Epidermal melanocyte (primary cell): ENCODE results near the gene SMG6.
"Not testable (repeated sequence)": the region's sequence is repeated elsewhere in the genome, so short reads cannot be mapped to it uniquely, and the experiment has no call there.

Source experiments
- DNase-seq: peaks from one replicate; pipeline ENCODE4 v3.0.0; 2011; ENCODE audit warnings: low spot score; ENCODE audit not compliant: insufficient read length

Gene SMG6

DNA sequence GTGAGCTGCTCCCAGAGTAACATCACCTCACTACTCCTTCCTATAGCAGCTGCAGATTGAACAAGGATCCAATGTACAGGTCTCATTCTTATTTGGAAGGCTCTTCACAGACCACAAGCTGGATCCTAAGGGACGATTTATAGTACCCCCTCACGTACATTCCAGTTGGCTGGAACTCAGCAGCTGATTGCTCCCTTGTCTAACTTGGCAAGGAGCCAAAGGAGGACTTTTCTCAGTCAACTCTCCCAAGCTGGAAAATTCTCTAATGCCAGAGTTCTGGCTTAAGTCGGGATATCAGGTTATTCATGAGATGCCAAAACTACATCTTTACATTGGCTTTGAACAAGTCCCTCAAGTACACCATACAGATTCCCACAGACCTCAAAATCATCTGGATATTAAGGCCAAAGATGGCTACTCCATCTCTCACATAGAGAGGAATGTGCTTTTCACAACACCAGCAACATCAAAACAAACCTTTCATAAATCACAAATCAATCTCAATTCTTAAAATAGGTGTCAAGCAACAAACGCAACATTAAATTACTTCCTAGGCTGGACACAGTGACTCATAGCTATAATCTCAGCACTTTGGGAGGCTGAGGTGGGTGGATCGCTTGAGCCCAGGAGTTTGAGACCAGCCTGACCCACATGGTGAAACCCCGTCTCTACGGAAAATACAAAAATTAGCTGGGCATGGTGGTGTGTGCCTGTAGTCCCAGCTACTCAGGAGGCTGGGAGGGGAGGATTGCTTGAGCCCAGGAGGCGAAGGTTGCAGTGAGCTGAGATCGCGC is 39.3 kb downstream of the SMG6 start:
- DNase-seq: no peak

DNA sequence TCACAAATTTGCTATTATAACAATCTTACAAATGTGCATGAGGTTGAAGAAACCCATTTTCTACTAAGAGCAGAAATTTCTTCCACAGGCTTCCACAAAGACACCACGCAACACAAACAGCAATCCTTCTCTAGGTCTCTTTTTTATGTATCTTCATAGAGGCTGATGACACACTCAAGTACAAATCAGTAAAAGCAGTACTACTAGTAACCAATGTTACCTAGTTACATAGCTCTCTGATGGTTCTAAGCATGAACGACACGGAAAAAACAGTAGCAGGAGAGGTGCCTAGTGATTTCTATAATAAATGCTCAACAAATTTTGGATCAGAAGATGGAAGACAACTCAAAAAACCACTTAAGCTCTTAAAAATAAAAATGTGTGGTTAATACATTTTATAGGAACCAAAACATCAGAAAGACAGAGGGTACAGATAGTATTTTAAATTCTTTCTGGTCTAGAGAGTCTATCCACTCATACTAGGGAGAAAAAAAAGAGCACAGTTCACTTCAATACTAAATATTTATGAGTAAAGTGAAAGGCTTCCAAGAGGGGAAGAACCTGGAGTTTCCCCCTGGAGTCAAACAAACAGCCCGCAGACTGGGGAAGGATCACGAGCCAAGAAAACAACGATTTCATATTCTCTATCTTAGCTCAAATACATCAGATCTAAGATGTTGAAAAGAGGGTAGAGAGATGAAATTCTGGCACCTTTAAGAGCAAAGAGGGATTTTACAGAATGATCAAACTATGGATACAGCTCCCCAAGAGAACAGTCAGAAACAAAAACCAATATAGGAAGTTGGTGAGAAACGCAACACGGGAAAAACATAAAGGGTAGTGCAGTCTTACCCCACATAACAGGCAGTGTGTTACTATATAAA is 40.2 kb downstream of the SMG6 start:
- no peak for DNase-seq

DNA sequence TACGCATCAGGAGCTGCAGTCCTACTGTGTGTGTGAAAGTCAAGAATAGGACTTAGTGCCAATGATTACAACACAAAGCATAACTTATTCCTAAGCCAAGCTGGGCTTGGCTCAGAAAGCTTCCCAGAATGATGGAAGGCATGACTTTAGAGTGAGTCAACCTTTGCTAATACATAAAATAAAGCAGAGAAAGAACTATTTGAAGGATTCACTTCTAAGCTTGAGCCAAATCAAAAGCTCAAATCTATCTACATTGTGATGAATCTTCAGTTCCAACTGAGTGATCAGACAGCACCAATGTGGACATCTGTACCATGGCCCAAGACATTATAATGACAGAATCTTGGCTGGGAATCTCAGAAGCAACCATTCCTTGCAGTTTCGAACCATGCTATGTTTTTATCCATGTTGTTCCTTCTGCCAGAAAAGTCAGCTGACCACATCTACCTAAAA is 41.4 kb downstream of the SMG6 start:
- no peak for DNase-seq

GRCh38 chr17:2259769-2260536 is 43.6 kb downstream of the SMG6 start:
- DNase-seq: no peak

DNA sequence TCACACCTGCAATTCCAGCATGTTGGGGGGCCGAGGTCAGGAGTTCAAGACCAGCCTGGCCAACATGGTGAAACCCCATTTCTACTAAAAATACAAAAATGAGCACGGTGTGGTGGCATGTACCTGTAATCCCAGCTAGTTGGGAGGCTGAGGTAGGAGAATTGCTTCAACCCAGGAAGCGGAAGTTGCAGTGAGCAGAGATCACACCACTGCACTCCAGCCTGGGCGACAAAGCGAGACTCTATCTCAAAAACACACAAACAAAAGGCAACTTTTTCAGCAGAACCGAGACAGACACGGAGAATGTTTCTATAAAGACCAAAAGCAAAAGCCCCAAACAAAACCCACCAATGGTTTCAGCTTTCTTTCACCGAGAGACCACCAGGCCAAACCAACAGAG is 44.8 kb downstream of the SMG6 start:
- not testable (repeated sequence) for DNase-seq

DNA sequence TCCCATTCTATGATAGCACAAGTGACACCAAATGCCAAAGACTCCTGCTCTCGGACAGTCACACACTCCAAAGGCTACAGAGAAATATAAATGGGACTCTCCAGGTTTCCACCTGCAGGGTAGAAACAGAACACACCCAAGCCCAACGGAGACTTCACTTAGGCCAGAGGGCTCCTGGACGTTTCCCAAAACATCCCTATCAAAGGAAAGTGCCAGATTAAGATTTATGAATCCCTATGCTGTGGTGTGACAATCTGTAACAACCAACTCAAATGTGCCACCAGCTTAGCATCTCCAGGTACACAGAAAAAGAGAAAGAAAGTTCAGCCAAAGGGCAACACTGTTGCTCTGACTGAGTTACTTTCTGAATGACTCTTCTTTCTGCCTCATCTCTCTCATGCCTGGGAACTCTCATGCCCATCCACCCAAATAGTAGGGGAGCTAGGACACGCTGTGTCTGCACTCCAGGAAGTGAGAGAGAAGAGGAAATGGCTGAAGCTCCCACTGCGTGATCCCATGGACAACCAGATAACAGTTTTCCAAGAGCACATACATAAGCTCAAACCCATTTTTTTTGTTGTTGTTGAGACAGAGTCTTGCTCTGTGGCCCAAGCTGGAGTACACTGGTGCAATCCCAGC is 49.7 kb downstream of the SMG6 start:
- no peak for DNase-seq

DNA sequence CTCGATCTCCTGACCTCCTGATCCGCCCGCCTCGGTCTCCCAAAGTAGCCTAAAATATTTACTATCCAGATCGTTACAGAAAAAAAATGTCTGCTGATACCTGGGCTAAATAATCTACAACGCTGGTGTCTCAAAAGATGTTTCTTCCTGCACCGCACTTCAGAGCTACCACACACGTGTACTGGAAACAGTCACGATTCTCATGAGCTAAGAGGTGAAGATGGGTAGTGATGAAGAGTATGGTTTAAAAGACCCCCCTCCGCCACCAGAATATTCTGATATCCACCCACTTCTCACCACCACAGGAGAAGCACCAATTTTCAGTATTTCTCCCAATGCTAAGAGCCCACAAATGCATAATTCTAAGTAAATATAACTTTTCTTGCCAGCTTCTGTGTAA is 50.2 kb downstream of the SMG6 start:
- DNase-seq: no peak

DNA sequence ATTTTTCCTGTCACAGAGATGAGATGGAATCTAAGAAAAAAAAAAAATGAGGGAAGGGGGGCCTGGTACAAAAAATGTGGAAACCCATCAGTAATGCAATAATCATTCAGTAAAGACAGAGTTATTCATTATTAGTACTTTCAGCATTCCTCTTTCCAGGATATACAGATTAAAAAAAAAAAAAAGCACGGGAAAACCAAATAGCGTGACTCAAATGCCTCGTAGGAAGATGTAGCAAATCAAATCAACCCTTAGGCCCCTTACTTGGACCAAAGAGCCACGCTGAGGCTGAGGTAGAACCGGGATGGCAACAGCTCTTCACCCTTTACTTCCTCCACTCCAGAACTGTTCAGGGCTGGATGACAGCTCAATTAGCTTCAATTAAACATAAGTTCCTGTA is 52.5 kb downstream of the SMG6 start:
- no peak for DNase-seq

DNA sequence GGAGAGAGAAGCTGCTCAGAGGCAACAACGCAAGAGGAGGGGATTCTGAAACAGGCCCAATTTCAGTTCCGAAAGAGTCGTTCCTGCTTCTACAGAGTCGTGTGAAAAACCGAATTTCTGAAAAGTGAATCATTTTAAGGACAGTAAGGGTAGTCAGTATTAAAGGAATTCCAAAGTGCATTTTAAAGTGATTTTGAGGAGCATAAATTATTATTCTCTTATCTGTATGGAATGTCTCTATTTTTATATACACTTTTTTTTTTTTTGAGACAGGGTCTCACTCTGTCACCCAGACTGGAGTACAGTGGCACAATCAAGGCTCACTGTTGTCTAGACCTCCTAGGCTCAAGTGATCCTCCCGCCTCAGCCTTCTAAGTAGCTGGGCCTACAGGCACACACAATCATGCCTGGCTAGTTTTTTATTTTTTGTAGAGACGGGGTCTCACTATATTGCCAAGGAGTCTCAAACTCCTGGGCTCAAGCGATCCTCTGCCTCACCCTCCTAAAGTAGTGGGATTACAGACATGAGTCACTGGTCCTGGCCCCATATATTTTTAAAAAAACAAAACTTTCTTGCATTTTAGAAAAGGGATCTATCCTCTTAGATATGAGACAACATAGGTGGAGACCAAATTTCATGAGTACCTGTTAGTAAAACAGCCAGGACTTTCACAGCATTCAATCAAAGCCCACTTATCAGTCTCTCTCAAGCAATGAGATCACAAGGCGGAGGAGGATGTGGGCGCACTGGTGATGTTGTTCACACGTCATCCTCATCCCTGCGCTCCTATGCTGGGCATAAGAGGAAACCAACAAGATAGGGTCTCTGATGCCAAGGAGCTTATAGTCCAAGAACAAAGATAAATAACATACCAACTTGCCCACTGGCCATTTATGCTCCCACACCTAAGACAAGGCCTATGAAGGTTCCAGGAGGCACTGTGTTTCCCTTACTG is 53.2 kb downstream of the SMG6 start:
- no peak for DNase-seq

GRCh38 chr17:2247005-2247404 is 56.6 kb downstream of the SMG6 start:
- no peak for DNase-seq

GRCh38 chr17:2244545-2245525 is 58.8 kb downstream of the SMG6 start:
- peak; percentile 85 for DNase-seq

DNA sequence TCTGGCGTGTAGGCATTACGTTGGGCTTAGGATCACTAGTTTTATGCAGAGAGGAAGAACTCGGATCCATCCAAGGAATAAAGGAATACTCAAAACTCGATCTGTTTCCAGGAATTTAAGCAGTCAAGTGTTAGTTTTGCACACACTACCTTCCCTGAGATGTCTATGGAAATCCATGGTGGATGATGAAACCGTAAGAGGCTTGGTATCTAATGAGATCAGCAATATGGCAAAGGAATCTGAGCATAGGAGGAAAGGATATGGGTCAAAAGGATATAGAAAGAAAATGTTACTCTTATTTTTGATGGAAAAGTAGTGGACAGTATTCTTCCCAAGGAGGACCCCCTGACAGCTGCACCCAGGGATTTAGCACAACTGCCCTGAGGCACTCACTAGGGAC is 59.6 kb downstream of the SMG6 start:
- DNase-seq: no peak

DNA sequence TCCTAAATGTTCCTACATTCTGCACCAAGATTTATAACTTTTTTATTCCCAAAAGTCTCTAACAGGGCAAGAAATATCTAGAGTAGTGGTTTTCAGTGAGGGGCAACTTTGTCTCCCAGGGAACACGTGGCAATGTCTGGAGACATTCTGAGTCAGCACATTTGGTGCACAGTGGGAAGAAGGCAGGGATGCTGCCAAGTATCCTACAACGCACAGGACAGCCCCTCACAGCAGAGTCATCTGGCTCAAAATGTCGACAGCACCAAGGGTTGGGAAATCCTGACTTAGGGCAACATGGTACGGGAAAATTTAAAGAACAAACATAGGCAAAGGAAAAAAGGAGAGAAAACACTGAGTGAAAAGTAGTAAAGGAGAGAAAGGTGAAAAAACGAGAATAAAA is 61.8 kb downstream of the SMG6 start:
- DNase-seq: no peak

DNA sequence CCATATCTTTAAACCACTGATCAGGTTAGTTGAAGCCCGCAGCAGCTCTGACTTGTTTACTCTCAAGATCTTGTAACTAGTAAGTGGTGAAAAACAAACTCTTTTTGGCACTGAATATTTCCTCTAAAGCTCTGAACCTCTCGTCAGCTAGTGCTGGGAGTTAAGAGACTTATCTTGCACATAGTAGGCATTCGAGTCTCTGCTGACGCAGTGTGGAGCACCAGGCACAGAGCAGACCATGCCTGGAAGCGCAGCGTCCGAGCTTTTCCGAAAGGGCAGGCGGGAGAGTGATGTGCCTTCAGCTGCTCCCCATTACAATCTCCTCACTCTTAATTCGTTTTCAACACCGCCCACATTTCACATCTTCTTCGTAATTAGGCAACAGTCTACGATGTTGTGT is 63.0 kb downstream of the SMG6 start:
- no peak for DNase-seq

GRCh38 chr17:2239882-2240430 is 63.6 kb downstream of the SMG6 start:
- no peak for DNase-seq

GRCh38 chr17:2239170-2239551 is 64.4 kb downstream of the SMG6 start:
- no peak for DNase-seq

DNA sequence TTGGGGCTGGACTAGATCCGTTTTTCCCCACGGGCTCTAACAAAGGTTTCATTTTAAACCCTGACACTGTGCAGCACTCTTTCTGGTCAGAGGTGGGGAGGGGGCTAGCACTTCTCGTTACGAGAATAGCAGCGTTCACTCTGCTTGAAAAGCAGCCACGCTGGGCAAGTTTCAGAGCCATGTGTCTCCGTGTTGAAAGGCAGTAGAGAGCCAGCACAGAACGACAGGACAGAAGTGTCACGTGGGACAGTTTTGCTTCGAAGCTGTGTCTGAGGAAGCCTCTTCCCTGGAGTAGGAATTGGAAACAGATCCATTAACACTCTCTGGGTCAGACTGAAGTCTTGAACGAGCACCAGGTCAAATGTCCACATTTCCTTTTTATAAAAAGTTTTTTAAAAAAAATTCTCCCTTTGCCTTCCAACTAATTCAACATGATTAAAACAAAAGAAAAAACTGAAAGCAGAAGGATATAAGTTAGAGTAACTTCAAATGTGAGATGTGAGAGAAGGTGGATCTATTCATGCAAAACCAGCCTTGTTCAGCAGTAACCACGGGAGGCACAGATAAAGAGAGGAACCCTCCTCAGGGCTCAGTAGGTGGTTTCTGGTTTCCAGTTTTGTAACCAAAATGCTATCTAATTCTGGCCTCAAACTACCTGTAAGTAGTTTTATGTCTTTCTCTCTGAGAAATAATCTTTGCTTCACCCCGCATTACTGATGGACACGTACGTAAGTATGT is 65.0 kb downstream of the SMG6 start:
- DNase-seq: no peak

- DNase-seq: no peak
Observed at GRCh38 chr17:2237950-2238349, 65.6 kb downstream of the SMG6 start.
